Stimulated activated naive CD8-positive, alpha-beta T cell treated with anti-CD3 and anti-CD28 coated beads, Interleukin-15, amount 100 ng/mL, for 72 hours (primary cell): Measurements from ENCODE around the gene POLR2C.

Experiments
- ATAC-seq: fragments of 150-1000 bp; cut with Tn5 transposase; 2 replicates; pipeline ENCODE4 v1.10.0; 2021; ENCODE audit warnings: mild to moderate bottlenecking, moderate library complexity
- DNase-seq, 2 donors: peaks; one replicate each; pipeline ENCODE4 v3.0.0; 2021 to 2022
- H3K27ac Mint-ChIP-seq, 2 donors: one replicate each; pipeline ENCODE4 v1.8.0; 2022; ENCODE audit warnings: mild to moderate bottlenecking in 2 of 2, mixed read lengths in 2 of 2, moderate library complexity in 2 of 2
- H3K27me3 Mint-ChIP-seq: one replicate; pipeline ENCODE4 v1.8.0; 2022; ENCODE audit warnings: mixed read lengths
- H3K4me1 Mint-ChIP-seq: one replicate; pipeline ENCODE4 v1.8.0; 2022; ENCODE audit warnings: mild to moderate bottlenecking, mixed read lengths
- H3K4me3 Mint-ChIP-seq, 2 donors: one replicate each; pipeline ENCODE4 v1.8.0; 2022; ENCODE audit warnings: mild to moderate bottlenecking in 2 of 2, mixed read lengths in 2 of 2, moderate library complexity in 1 of 2
- H3K9me3 Mint-ChIP-seq, 2 donors: one replicate each; pipeline ENCODE4 v1.8.0; 2022; ENCODE audit warnings: mixed read lengths in 2 of 2

POLR2C gene

GRCh38 chr16:57472665-57473060 lies 10.2 kb downstream of the POLR2C start:
- no peaks in the 10 kb centered on the region for H3K9me3 Mint-ChIP-seq
- no peak for ATAC-seq
- DNase-seq, result no peak
- H3K27me3 Mint-ChIP-seq, result no peaks in the 10 kb centered on the region
- H3K4me1 Mint-ChIP-seq, result peaks cover 28% of the 10 kb centered on the region
- peak overlapping the region in 1 of 2 donors; percentile 52 for H3K27ac Mint-ChIP-seq
- H3K4me3 Mint-ChIP-seq, result no peak overlapping the region

DNA sequence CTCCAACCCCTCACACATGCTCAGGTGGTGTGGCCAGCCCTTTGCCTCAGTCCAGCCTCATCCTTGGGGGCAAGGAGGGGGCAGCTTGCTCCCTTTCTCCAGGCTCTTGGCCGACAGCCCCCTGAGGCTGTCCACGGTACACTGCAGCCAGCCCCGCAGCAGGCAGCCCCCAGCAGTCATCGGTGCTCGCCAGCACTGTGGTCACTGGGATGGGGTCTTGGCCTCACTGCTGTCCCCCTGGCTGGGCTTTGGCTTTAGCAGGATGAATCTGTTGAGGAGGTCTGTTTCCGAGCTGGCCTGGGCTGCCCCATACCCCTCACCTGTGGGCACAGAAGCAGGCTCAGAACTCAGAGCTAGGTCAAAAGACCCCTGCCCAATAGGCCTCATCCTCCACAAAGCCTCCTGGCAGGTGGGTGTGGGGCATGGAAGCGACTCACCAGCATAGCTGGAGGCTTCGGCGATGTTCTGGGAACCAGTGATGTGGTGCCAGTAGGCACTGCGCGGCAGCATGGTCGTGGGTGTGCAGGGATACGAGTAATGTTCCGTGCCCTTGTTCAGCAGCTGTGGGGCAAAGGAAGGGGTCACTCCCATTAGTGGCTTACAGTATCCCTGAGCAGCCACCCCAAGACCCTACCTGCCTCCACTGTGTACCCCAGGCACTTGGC lies 10.8 kb downstream of the POLR2C start:
- peaks cover 28% of the 10 kb centered on the region for H3K4me1 Mint-ChIP-seq
- ATAC-seq, result no peak

DNA sequence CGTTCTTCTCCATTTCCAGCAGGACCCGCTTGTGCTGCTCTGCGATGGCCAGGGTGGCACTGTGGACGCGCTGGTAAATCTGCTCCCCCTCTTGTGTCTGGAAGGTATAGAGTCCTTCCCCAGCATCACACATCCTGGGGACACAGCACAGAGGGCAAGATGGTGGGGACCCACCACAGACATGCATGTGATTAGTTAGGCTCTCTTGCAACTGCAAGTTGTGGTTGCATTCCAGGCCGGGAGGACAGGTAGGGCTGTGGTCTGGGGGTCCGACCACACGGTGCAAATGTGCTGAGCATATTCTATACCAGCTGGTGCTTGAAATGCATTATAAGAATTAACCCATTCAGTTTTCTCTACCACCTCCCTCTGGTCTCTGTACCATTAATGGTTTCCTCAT lies 11.4 kb downstream of the POLR2C start:
- Mint-ChIP-seq H3K27ac (no peak overlapping the region), H3K9me3 (no peaks in the 10 kb centered on the region), H3K4me3 (no peak overlapping the region), H3K27me3 (no peaks in the 10 kb centered on the region), H3K4me1 (peaks cover 28% of the 10 kb centered on the region)
- ATAC-seq, result no peak
- DNase-seq, result no peak

More for the DNA sequence above, 10.8 kb downstream of the POLR2C start:
- Mint-ChIP-seq H3K4me3 (no peak overlapping the region), H3K27me3 (no peaks in the 10 kb centered on the region), H3K27ac (no peak overlapping the region), H3K9me3 (no peaks in the 10 kb centered on the region)
- DNase-seq, result no peak

- Mint-ChIP-seq H3K4me1 (peaks cover 37% of the 10 kb centered on the region), H3K27ac (peak overlapping the region; percentile 50 to 90), H3K9me3 (no peaks in the 10 kb centered on the region), H3K4me3 (peak overlapping the region; percentile 46 to 49), H3K27me3 (no peaks in the 10 kb centered on the region)
- DNase-seq (peak in 1 of 2 donors; percentile 11), ATAC-seq (no peak)
These were observed 12.5 kb downstream of the POLR2C start for GRCh38 chr16:57474671-57475661.

DNA sequence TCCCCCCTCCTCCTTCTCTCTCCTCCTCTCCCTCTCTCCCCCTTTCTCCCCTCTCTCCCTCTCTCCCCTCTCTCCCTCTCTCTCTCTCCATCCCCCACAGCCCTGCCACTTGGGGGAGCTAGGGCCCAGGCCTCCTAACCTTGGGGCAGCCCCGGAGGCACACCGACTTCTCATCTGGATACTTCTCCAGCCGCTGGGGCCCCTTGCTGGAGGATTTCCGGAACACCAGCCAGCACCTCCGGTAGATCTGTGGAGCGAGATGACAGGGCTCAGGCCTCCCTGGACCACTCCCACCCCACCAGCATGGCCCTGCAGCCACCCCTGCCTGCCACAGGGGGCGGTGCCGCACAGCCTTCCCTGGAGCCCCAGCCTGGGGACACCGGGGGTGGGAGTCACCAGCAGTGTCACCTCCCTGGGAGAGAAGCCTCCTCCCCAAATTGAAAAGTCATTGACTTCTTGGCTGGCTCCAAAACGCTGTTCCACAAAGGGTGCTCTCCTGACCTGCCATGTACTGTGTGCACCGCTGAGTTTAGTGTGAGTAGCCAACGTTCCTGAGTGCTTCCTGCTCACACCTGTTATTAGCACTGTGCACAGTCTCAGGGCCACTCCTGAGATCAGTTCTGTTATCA lies 13.3 kb downstream of the POLR2C start:
- peak overlapping the region; percentile 49 to 69 for H3K4me3 Mint-ChIP-seq
- no peaks in the 10 kb centered on the region for H3K27me3 Mint-ChIP-seq
- no peaks in the 10 kb centered on the region for H3K9me3 Mint-ChIP-seq
- H3K27ac Mint-ChIP-seq, result no peak overlapping the region
- H3K4me1 Mint-ChIP-seq, result peaks cover 40% of the 10 kb centered on the region
- DNase-seq, result peak; percentile 76 to 91
- peak; percentile 97 for ATAC-seq

GRCh38 chr16:57476546-57477410 lies 14.3 kb downstream of the POLR2C start:
- Mint-ChIP-seq H3K27ac (no peak overlapping the region), H3K4me3 (peak overlapping the region in 1 of 2 donors; percentile 1), H3K4me1 (peaks cover 40% of the 10 kb centered on the region), H3K9me3 (no peaks in the 10 kb centered on the region), H3K27me3 (no peaks in the 10 kb centered on the region)
- no peak for DNase-seq
- ATAC-seq, result no peak

DNA sequence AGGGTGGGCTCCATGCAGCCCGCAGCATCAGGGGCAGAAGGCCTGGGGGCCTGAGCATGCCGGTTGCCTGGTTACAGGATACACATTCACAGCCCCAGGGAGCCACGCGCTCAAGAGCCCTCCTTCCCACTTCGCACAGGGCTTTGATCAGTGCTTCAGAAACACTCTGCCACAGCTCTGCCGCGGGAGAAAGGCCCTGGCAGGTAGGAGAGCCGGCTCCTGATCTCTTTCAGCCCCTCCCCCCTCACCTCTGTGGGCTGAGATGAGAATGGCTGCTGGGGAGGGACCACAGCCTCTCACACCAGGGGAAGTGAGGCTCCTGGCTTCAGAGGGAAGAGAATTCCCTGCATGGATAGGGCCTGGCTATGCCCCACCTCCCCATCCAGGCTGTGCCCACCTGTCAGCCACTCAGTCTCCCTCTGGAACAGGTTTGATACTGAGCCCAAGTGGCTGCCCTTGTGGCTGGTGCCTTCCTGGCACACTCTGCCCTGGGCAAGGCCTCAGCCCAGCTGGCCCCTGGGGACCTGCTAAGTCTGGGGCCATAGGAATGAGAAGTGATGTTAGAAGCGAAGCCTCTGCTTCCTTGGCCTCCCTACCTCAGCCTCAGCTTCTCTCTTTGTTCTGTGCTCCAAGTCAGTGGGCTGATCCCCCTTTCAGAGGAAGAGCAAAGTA lies 15.2 kb downstream of the POLR2C start:
- peaks cover 36% of the 10 kb centered on the region for H3K4me1 Mint-ChIP-seq
- H3K9me3 Mint-ChIP-seq, result no peaks in the 10 kb centered on the region
- no peak for ATAC-seq
- H3K4me3 Mint-ChIP-seq, result no peak overlapping the region
- no peak for DNase-seq
- H3K27ac Mint-ChIP-seq, result no peak overlapping the region
- no peaks in the 10 kb centered on the region for H3K27me3 Mint-ChIP-seq

DNA sequence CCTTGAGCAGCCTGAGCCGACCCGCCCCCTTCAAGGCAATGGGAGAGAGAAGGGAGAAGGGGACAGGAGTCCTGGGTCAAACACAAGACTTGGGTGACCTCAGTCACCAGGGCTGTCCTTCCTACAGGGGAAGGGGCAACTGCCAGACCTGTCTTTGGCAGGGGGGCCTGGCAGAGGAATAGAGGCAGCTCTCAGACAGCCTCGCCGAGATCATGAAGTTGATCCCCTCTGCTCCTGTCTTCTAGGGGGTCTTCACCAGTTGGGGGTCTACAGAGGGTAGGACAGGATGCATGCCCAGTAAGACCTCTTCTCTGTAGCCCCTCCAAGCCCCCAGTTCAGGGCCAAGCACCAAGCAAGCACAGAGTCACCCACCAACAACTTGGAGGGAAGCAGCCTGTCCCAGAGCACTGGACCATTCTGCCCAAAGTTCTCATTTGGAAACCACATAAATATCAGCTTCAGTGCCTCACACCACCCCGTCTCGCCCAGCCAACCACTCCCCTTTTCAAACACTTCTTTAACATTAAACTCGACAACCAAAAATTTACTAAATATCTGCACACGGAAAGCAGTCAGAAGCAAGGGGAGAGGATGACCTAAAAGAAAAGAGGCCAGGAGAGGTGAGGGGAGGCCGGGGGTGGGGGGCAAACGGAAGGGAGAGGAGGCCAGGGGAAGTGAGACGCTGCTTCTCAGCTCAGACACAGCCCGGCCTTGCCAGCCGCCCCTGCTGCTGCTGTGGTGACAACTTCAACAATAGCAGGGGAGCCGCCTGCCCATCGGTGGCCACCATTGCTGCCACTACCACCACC lies 16.1 kb downstream of the POLR2C start:
- no peaks in the 10 kb centered on the region for H3K9me3 Mint-ChIP-seq
- no peak overlapping the region for H3K4me3 Mint-ChIP-seq
- H3K4me1 Mint-ChIP-seq, result peaks cover 36% of the 10 kb centered on the region
- no peaks in the 10 kb centered on the region for H3K27me3 Mint-ChIP-seq
- H3K27ac Mint-ChIP-seq, result peak overlapping the region in 1 of 2 donors; percentile 34
- ATAC-seq, result no peak
- DNase-seq, result no peak

GRCh38 chr16:57479205-57479975 lies 16.9 kb downstream of the POLR2C start:
- H3K9me3 Mint-ChIP-seq, result no peaks in the 10 kb centered on the region
- no peaks in the 10 kb centered on the region for H3K27me3 Mint-ChIP-seq
- peak overlapping the region in 1 of 2 donors; percentile 72 for H3K27ac Mint-ChIP-seq
- DNase-seq (no peak), ATAC-seq (no peak)
- H3K4me1 Mint-ChIP-seq, result peaks cover 36% of the 10 kb centered on the region
- no peak overlapping the region for H3K4me3 Mint-ChIP-seq

- H3K27ac Mint-ChIP-seq, result peak overlapping the region in 1 of 2 donors; percentile 1
- DNase-seq (no peak), ATAC-seq (no peak)
- H3K4me3 Mint-ChIP-seq, result no peak overlapping the region
- peaks cover 33% of the 10 kb centered on the region for H3K4me1 Mint-ChIP-seq
- H3K9me3 Mint-ChIP-seq, result no peaks in the 10 kb centered on the region
- H3K27me3 Mint-ChIP-seq, result no peaks in the 10 kb centered on the region
These were observed 17.7 kb downstream of the POLR2C start for GRCh38 chr16:57479976-57480753.

DNA sequence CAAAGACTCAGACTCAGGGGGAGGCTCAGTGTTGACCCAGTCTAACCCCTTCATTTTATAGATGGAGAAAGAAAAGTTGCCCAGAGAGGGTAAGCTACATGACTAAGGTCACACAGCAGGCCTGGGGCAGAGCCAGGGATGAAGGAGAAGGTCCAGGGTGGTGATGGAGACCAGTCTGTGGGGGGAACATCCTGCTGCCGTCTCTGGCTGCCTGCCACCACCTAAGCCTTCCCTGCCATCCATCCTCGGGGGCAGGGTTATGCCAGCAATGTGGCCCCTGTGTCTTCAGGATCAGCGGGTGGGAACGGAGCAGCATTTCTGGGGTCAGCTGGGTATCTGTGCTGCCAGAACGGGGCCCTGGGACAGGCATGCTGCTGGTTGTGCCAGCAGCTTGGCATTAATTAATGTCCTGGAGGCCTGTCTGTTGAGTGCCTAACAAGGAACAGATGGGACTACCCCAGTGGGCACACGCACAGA lies 18.3 kb downstream of the POLR2C start:
- H3K9me3 Mint-ChIP-seq, result no peaks in the 10 kb centered on the region
- H3K4me3 Mint-ChIP-seq, result no peak overlapping the region
- DNase-seq (no peak), ATAC-seq (no peak)
- peak overlapping the region in 1 of 2 donors; percentile 1 for H3K27ac Mint-ChIP-seq
- H3K4me1 Mint-ChIP-seq, result peaks cover 33% of the 10 kb centered on the region
- H3K27me3 Mint-ChIP-seq, result no peaks in the 10 kb centered on the region

DNA sequence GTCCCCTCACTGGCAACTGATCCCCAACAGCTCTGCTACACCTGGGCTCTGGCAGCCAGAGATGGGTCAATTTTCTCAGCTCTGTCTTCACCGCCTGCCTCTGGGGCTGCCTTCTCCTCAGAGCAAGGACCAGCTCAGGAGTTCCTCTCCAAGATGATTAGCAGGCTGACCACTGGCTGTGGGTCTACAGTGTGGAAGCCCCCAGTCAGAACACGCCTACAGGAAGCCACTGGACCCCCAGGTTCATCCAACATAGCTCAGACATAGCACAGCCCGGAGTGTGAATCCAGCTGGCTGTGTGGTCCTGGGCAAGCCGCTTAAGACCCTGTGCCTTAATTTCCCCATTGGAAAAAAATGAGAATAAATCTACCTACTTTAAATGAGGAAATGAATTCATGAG lies 18.9 kb downstream of the POLR2C start:
- ATAC-seq, result no peak
- peaks cover 31% of the 10 kb centered on the region for H3K4me1 Mint-ChIP-seq
- DNase-seq, result no peak
- H3K27me3 Mint-ChIP-seq, result no peaks in the 10 kb centered on the region
- peak overlapping the region; percentile 70 to 80 for H3K27ac Mint-ChIP-seq
- no peak overlapping the region for H3K4me3 Mint-ChIP-seq
- H3K9me3 Mint-ChIP-seq, result no peaks in the 10 kb centered on the region
